HepG2 (cell line): ENCODE data around the gene TXNL4B.

Experiments used
- CAMTA2 ChIP-seq: sonication (generic); formaldehyde crosslinking; IDR thresholded peaks from 2 replicates; pipeline ENCODE4 v1.4.0; 2020; ENCODE audit warnings: mild to moderate bottlenecking, missing genetic modification reagents, borderline replicate concordance
- CBX5 ChIP-seq: sonication (generic); formaldehyde crosslinking; IDR thresholded peaks from 2 replicates; pipeline ENCODE4 v1.4.0; 2020; ENCODE audit warnings: missing genetic modification reagents, borderline replicate concordance
- EZH2 ChIP-seq: conservative IDR thresholded peaks from 2 replicates; pipeline ENCODE4 v1.6.1; 2012; ENCODE audit warnings: mild to moderate bottlenecking, low read depth, low read length, moderate library complexity
- HNRNPK ChIP-seq: fragments of 200-400 bp; formaldehyde crosslinking; IDR thresholded peaks from 2 replicates; pipeline ENCODE4 v1.6.1; 2018; ENCODE audit warnings: low read length, low read depth, moderate library complexity, mild to moderate bottlenecking; ENCODE audit not compliant: poor library complexity, severe bottlenecking
- REL ChIP-seq: sonication (generic); formaldehyde crosslinking; conservative IDR thresholded peaks from 2 replicates; pipeline ENCODE4 v1.8.0; 2022; ENCODE audit warnings: mild to moderate bottlenecking, missing genetic modification reagents, moderate library complexity
- ZNF589 ChIP-seq: sonication (generic); formaldehyde crosslinking; conservative IDR thresholded peaks from 2 replicates; pipeline ENCODE4 v1.8.0; 2022; ENCODE audit warnings: mild to moderate bottlenecking, moderate library complexity, missing genetic modification reagents
- ZNF749 ChIP-seq: sonication (generic); formaldehyde crosslinking; IDR thresholded peaks from 2 replicates; pipeline ENCODE4 v1.8.0; 2022; ENCODE audit warnings: mild to moderate bottlenecking, missing genetic modification reagents, moderate library complexity, borderline replicate concordance
- TF ChIP-seq, protein P1 (sequence below): sonication (generic); formaldehyde crosslinking; IDR thresholded peaks from 2 replicates; pipeline ENCODE4 v1.5.0; 2020; ENCODE audit warnings: mild to moderate bottlenecking, missing genetic modification reagents, moderate library complexity
- TF ChIP-seq, protein P2 (sequence below): sonication (generic); formaldehyde crosslinking; IDR thresholded peaks from 2 replicates; pipeline ENCODE4 v1.9.0; 2021; ENCODE audit warnings: mild to moderate bottlenecking, missing genetic modification reagents

DNA sequence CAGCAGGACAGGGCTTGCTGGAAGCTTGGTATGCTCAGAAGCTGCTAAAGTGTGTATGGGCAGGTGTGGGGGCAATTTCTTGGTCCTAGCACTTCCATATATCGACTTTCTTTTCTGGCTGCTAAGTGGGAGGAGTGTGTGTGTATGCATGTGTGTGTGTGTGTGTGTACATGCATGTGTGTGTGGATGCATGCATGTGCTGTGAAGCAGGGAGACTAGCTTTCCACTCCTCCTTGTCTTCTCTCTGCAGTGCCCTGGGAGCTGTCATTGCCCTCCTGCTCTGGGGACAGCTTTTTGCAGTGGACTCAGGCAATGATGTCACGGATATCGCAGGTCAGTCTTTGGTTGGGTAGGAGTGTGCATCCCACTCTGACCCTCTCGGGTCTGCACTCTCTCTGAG lies 37.5 kb downstream of the TXNL4B start:
- no peak for TF ChIP-seq ZNF749 (CRISPR knock-in tag)
- no peak for TF ChIP-seq REL (CRISPR knock-in tag)
- no peak for TF ChIP-seq ZNF589 (CRISPR knock-in tag)
- TF ChIP-seq CAMTA2 (CRISPR knock-in tag) = no peak
- TF ChIP-seq, protein P1, sequence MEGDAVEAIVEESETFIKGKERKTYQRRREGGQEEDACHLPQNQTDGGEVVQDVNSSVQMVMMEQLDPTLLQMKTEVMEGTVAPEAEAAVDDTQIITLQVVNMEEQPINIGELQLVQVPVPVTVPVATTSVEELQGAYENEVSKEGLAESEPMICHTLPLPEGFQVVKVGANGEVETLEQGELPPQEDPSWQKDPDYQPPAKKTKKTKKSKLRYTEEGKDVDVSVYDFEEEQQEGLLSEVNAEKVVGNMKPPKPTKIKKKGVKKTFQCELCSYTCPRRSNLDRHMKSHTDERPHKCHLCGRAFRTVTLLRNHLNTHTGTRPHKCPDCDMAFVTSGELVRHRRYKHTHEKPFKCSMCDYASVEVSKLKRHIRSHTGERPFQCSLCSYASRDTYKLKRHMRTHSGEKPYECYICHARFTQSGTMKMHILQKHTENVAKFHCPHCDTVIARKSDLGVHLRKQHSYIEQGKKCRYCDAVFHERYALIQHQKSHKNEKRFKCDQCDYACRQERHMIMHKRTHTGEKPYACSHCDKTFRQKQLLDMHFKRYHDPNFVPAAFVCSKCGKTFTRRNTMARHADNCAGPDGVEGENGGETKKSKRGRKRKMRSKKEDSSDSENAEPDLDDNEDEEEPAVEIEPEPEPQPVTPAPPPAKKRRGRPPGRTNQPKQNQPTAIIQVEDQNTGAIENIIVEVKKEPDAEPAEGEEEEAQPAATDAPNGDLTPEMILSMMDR (CRISPR knock-in tag) = no peak
- no peak for TF ChIP-seq CBX5 (CRISPR knock-in tag)
- no peak for TF ChIP-seq HNRNPK
- TF ChIP-seq, protein P2, sequence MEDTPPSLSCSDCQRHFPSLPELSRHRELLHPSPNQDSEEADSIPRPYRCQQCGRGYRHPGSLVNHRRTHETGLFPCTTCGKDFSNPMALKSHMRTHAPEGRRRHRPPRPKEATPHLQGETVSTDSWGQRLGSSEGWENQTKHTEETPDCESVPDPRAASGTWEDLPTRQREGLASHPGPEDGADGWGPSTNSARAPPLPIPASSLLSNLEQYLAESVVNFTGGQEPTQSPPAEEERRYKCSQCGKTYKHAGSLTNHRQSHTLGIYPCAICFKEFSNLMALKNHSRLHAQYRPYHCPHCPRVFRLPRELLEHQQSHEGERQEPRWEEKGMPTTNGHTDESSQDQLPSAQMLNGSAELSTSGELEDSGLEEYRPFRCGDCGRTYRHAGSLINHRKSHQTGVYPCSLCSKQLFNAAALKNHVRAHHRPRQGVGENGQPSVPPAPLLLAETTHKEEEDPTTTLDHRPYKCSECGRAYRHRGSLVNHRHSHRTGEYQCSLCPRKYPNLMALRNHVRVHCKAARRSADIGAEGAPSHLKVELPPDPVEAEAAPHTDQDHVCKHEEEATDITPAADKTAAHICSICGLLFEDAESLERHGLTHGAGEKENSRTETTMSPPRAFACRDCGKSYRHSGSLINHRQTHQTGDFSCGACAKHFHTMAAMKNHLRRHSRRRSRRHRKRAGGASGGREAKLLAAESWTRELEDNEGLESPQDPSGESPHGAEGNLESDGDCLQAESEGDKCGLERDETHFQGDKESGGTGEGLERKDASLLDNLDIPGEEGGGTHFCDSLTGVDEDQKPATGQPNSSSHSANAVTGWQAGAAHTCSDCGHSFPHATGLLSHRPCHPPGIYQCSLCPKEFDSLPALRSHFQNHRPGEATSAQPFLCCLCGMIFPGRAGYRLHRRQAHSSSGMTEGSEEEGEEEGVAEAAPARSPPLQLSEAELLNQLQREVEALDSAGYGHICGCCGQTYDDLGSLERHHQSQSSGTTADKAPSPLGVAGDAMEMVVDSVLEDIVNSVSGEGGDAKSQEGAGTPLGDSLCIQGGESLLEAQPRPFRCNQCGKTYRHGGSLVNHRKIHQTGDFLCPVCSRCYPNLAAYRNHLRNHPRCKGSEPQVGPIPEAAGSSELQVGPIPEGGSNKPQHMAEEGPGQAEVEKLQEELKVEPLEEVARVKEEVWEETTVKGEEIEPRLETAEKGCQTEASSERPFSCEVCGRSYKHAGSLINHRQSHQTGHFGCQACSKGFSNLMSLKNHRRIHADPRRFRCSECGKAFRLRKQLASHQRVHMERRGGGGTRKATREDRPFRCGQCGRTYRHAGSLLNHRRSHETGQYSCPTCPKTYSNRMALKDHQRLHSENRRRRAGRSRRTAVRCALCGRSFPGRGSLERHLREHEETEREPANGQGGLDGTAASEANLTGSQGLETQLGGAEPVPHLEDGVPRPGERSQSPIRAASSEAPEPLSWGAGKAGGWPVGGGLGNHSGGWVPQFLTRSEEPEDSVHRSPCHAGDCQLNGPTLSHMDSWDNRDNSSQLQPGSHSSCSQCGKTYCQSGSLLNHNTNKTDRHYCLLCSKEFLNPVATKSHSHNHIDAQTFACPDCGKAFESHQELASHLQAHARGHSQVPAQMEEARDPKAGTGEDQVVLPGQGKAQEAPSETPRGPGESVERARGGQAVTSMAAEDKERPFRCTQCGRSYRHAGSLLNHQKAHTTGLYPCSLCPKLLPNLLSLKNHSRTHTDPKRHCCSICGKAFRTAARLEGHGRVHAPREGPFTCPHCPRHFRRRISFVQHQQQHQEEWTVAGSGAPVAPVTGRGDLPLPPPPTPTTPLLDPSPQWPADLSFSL (CRISPR knock-in tag) = no peak
- no peak for TF ChIP-seq EZH2
